GM23338 (cell line): ENCODE data around the gene ULBP1.
"Not testable (repeated sequence)": the region's sequence is repeated elsewhere in the genome, so short reads cannot be mapped to it uniquely, and the experiment has no call there.

Experiments
- CREB1 ChIP-seq: fragments of 250-450 bp; sonication (Bioruptor Pico); IDR thresholded peaks from 2 replicates; pipeline ENCODE4 v1.5.0; 2020; ENCODE audit warnings: low read depth, mild to moderate bottlenecking, moderate library complexity
- CTCF ChIP-seq, 2 experiments: fragments of 200-600 bp in 1 of 2; sonication (generic) in 1 of 2; conservative IDR thresholded peaks; 2 replicates each; pipeline versions ENCODE4 v1.5.1 to v1.6.1; 2016 to 2017; ENCODE audit warnings: antibody characterized with exemption in 2 of 2, low read depth in 2 of 2, mild to moderate bottlenecking in 2 of 2, moderate library complexity in 1 of 2
- ETS1 ChIP-seq: IDR thresholded peaks from 2 replicates; pipeline ENCODE4 v1.6.1; 2016; ENCODE audit warnings: antibody characterized with exemption
- EZH2 ChIP-seq: fragments of 200-600 bp; sonication (generic); IDR thresholded peaks from one replicate; pipeline ENCODE4 v1.8.0; 2017; ENCODE audit warnings: antibody characterized with exemption, mild to moderate bottlenecking, low read depth; ENCODE audit not compliant: unreplicated experiment
- EZH2phosphoT487 ChIP-seq: fragments of 200-600 bp; sonication (generic); IDR thresholded peaks from one replicate; pipeline ENCODE4 v1.8.1; 2018; ENCODE audit warnings: antibody characterized with exemption; ENCODE audit not compliant: unreplicated experiment
- JUNB ChIP-seq: IDR thresholded peaks from one replicate; pipeline ENCODE4 v1.6.1; 2016; ENCODE audit warnings: antibody characterized with exemption; ENCODE audit not compliant: unreplicated experiment
- POLR2AphosphoS5 ChIP-seq: IDR thresholded peaks from 2 replicates; pipeline ENCODE4 v1.6.1; 2016; ENCODE audit warnings: antibody characterized with exemption, low read depth
- STAT1 ChIP-seq: IDR thresholded peaks from one replicate; pipeline ENCODE4 v1.6.1; 2016; ENCODE audit warnings: antibody characterized with exemption; ENCODE audit not compliant: unreplicated experiment
- ZNF114 ChIP-seq: fragments of 250-450 bp; sonication (Bioruptor Pico); IDR thresholded peaks from 2 replicates; pipeline ENCODE4 v1.5.0; 2020; ENCODE audit warnings: mild to moderate bottlenecking, moderate library complexity
- TF ChIP-seq, protein P1 (sequence below): IDR thresholded peaks from one replicate; pipeline ENCODE4 v1.6.1; 2018; ENCODE audit warnings: antibody characterized with exemption; ENCODE audit not compliant: unreplicated experiment

- not testable (repeated sequence) for TF ChIP-seq CREB1 (CRISPR knock-in tag); ZNF114; CTCF (conservative IDR thresholded peaks at IDR 0.05; ENCODE audit: low read depth in 2 of 2); POLR2AphosphoS5; EZH2phosphoT487; JUNB; EZH2; ETS1; STAT1
- TF ChIP-seq, protein P1, sequence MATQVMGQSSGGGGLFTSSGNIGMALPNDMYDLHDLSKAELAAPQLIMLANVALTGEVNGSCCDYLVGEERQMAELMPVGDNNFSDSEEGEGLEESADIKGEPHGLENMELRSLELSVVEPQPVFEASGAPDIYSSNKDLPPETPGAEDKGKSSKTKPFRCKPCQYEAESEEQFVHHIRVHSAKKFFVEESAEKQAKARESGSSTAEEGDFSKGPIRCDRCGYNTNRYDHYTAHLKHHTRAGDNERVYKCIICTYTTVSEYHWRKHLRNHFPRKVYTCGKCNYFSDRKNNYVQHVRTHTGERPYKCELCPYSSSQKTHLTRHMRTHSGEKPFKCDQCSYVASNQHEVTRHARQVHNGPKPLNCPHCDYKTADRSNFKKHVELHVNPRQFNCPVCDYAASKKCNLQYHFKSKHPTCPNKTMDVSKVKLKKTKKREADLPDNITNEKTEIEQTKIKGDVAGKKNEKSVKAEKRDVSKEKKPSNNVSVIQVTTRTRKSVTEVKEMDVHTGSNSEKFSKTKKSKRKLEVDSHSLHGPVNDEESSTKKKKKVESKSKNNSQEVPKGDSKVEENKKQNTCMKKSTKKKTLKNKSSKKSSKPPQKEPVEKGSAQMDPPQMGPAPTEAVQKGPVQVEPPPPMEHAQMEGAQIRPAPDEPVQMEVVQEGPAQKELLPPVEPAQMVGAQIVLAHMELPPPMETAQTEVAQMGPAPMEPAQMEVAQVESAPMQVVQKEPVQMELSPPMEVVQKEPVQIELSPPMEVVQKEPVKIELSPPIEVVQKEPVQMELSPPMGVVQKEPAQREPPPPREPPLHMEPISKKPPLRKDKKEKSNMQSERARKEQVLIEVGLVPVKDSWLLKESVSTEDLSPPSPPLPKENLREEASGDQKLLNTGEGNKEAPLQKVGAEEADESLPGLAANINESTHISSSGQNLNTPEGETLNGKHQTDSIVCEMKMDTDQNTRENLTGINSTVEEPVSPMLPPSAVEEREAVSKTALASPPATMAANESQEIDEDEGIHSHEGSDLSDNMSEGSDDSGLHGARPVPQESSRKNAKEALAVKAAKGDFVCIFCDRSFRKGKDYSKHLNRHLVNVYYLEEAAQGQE = not testable (repeated sequence)
Observed at GRCh38 chr6:149974394-149974793, 10.7 kb downstream of the ULBP1 start.
